Stimulated activated CD4-positive, alpha-beta T cell treated with anti-CD3 and anti-CD28 coated beads, Interleukin-4, amount 100 ng/mL, for 48 hours (primary cell): ENCODE measurements around the gene PIK3R6.
"Not testable (repeated sequence)": the region's sequence is repeated elsewhere in the genome, so short reads cannot be mapped to it uniquely, and the experiment has no call there.

Experiments used
- DNase-seq, 2 donors: peaks; one replicate each; pipeline ENCODE4 v3.0.0-alpha.2; 2020; ENCODE audit warnings: low read depth in 2 of 2

The PIK3R6 gene

GRCh38 chr17:8872705-8873435 is 5.4 kb upstream of the PIK3R6 start:
- no peak for DNase-seq

- no peak for DNase-seq
Observed at GRCh38 chr17:8872036-8872704, 4.7 kb upstream of the PIK3R6 start.

- no peak for DNase-seq
Observed at GRCh38 chr17:8871081-8871581, 3.7 kb upstream of the PIK3R6 start.

GRCh38 chr17:8870406-8871040 is 3.0 kb upstream of the PIK3R6 start:
- DNase-seq: no peak

- no peak for DNase-seq
Observed at GRCh38 chr17:8869114-8869815, 1.8 kb upstream of the PIK3R6 start.

- no peak for DNase-seq
Observed at GRCh38 chr17:8868529-8868951, 1.1 kb upstream of the PIK3R6 start.

- DNase-seq: no peak
Observed at GRCh38 chr17:8868092-8868491, 618 bp upstream of the PIK3R6 start.

GRCh38 chr17:8865811-8866210 is 1.7 kb downstream of the PIK3R6 start:
- DNase-seq: no peak

- no peak for DNase-seq
Observed at GRCh38 chr17:8865385-8865784, 2.1 kb downstream of the PIK3R6 start.

- no peak for DNase-seq
Observed at GRCh38 chr17:8862213-8863056, 5.0 kb downstream of the PIK3R6 start.

- DNase-seq: no peak
Observed at GRCh38 chr17:8861495-8862181, 5.8 kb downstream of the PIK3R6 start.

- no peak for DNase-seq
Observed at GRCh38 chr17:8859804-8860430, 7.6 kb downstream of the PIK3R6 start.

GRCh38 chr17:8859027-8859803 is 8.3 kb downstream of the PIK3R6 start:
- DNase-seq: no peak

- DNase-seq: peak in 1 of 2 donors; percentile 19
Observed at GRCh38 chr17:8857919-8858318, 9.6 kb downstream of the PIK3R6 start.

- DNase-seq: no peak
Observed at GRCh38 chr17:8856869-8857575, 10.5 kb downstream of the PIK3R6 start.

- DNase-seq: not testable (repeated sequence)
Observed at GRCh38 chr17:8856205-8856603, 11.3 kb downstream of the PIK3R6 start.

GRCh38 chr17:8855477-8856204 is 11.8 kb downstream of the PIK3R6 start:
- DNase-seq: no peak

- no peak for DNase-seq
Observed at GRCh38 chr17:8851600-8851999, 15.9 kb downstream of the PIK3R6 start.
